Liver (tissue), 9 donors: ENCODE measurements around the gene KNTC1. TPM values are rescaled to one million over a fixed set of nuclear protein-coding genes. Genes with fewer than 3 reads are reported as not detected.
"Not testable (repeated sequence)": the region's sequence is repeated elsewhere in the genome, so short reads cannot be mapped to it uniquely, and the experiment has no call there.

Experiments used
- DNase-seq: peaks from one replicate; pipeline ENCODE4 v3.0.0-alpha.2; 2017; ENCODE audit warnings: low spot score
- H3K27ac ChIP-seq, 2 donors: one replicate each; pipeline ENCODE4 v1.7.0; 2013; ENCODE audit warnings: inconsistent platforms in 2 of 2, low read length in 2 of 2, control low read depth in 1 of 2, low read depth in 1 of 2, mild to moderate bottlenecking in 1 of 2
- H3K27me3 ChIP-seq, 4 donors: one replicate each; pipeline versions ENCODE4 v1.6.1 to v1.7.0; 2013; ENCODE audit warnings: low read length in 3 of 4, inconsistent platforms in 1 of 4, mild to moderate bottlenecking in 1 of 4, moderate library complexity in 1 of 4; ENCODE audit not compliant: control insufficient read depth in 4 of 4, insufficient read depth in 4 of 4
- H3K36me3 ChIP-seq, 4 donors: one replicate each; pipeline versions ENCODE4 v1.6.1 to v1.7.0; 2013; ENCODE audit warnings: low read length in 3 of 4, mild to moderate bottlenecking in 3 of 4, low read depth in 1 of 4, moderate library complexity in 1 of 4; ENCODE audit not compliant: control insufficient read depth in 4 of 4, insufficient read depth in 3 of 4
- H3K4me1 ChIP-seq, 4 donors: one replicate each; pipeline versions ENCODE4 v1.6.1 to v1.7.0; 2013; ENCODE audit warnings: low read length in 3 of 4, mild to moderate bottlenecking in 3 of 4, moderate library complexity in 1 of 4; ENCODE audit not compliant: control insufficient read depth in 4 of 4, insufficient read depth in 4 of 4
- H3K4me3 ChIP-seq, 3 donors: one replicate each; pipeline versions ENCODE4 v1.6.1 to v1.7.0; 2013; ENCODE audit warnings: low read length in 3 of 3, control low read depth in 1 of 3, low read depth in 1 of 3, mild to moderate bottlenecking in 1 of 3
- H3K9ac ChIP-seq, 2 donors: one replicate each; pipeline ENCODE4 v1.7.0; 2013; ENCODE audit warnings: low read length in 2 of 2, mild to moderate bottlenecking in 2 of 2, moderate library complexity in 2 of 2, control low read depth in 1 of 2, low read depth in 1 of 2
- H3K9me3 ChIP-seq, 4 donors: one replicate each; pipeline versions ENCODE4 v1.6.1 to v1.7.0; 2013; ENCODE audit warnings: low read length in 3 of 4; ENCODE audit not compliant: control insufficient read depth in 4 of 4
- FOXA1 ChIP-seq: IDR thresholded peaks from 2 replicates; pipeline ENCODE4 v1.6.1; 2016; ENCODE audit warnings: antibody characterized with exemption
- FOXA2 ChIP-seq: IDR thresholded peaks from 2 replicates; pipeline ENCODE4 v1.6.1; 2016; ENCODE audit warnings: antibody characterized with exemption
- GABPA ChIP-seq, 2 donors: IDR thresholded peaks in 1 of 2; conservative IDR thresholded peaks in 1 of 2; 2 replicates each; pipeline ENCODE4 v1.6.1; 2016; ENCODE audit warnings: antibody characterized with exemption in 2 of 2, mild to moderate bottlenecking in 1 of 2, moderate library complexity in 1 of 2
- HNF4A ChIP-seq, 2 donors: conservative IDR thresholded peaks; 2 replicates each; pipeline ENCODE4 v1.6.1; 2016; ENCODE audit warnings: antibody characterized with exemption in 2 of 2, mild to moderate bottlenecking in 2 of 2
- JUND ChIP-seq, 2 donors: IDR thresholded peaks; 2 replicates each; pipeline ENCODE4 v1.6.1; 2016; ENCODE audit warnings: antibody characterized with exemption in 2 of 2
- NR2F2 ChIP-seq: IDR thresholded peaks from 2 replicates; pipeline ENCODE4 v1.6.1; 2016; ENCODE audit warnings: antibody characterized with exemption
- RXRA ChIP-seq, 2 donors: IDR thresholded peaks; 2 replicates each; pipeline ENCODE4 v1.6.1; 2017 to 2018; ENCODE audit warnings: antibody characterized with exemption in 2 of 2, mild to moderate bottlenecking in 1 of 2
- SP1 ChIP-seq: IDR thresholded peaks from 2 replicates; pipeline ENCODE4 v1.6.1; 2018; ENCODE audit warnings: antibody characterized with exemption, mild to moderate bottlenecking
- TAF1 ChIP-seq: conservative IDR thresholded peaks from 2 replicates; pipeline ENCODE4 v1.6.1; 2016; ENCODE audit warnings: antibody characterized with exemption, mild to moderate bottlenecking
- ZBTB33 ChIP-seq: IDR thresholded peaks from 2 replicates; pipeline ENCODE4 v1.6.1; 2016; ENCODE audit warnings: antibody characterized with exemption
- WGBS: extraction: QIAGEN DNeasy Blood & Tissue Kit; methylation state at CpG from one replicate; pipeline ENCODE4 v1.1.7; 2013; 5-methylcytosine and 5-hydroxymethylcytosine counted together
- polyA plus RNA-seq, 2 donors: library from polyadenylated mRNA; stranded (reverse) in 1 of 2; unstranded in 1 of 2; fragments of 200-250 nt in 1 of 2; fragments of >200 nt in 1 of 2; fragmentation: Nextera tagmentation in 1 of 2; extraction: Ambion mirVana in 1 of 2; gene quantifications; one replicate each; pipeline versions ENCODE4 v1.2.1 to v1.2.3, GENCODE V29; 2013 to 2015
- total RNA-seq, 2 donors: library from RNA; depleted of rRNA; stranded (reverse); fragments of >200 nt; gene quantifications; one replicate each; pipeline ENCODE4 v1.2.3, GENCODE V29; 2014
- TF ChIP-seq, protein P1 (sequence below): IDR thresholded peaks from 2 replicates; pipeline ENCODE4 v1.6.1; 2016; ENCODE audit warnings: antibody characterized with exemption, mild to moderate bottlenecking
- TF ChIP-seq, protein P2 (sequence below): IDR thresholded peaks from 2 replicates; pipeline ENCODE4 v1.6.1; 2016; ENCODE audit warnings: antibody characterized with exemption
- donor health status: healthy.
- donor health status: healthy.
- donor health status: healthy.
- donor health status: healthy.
- donor health status: healthy.

KNTC1 gene
- total and polyA plus RNA-seq, 4 donors: 1.3 to 34.7 (median 4.0) TPM

DNA sequence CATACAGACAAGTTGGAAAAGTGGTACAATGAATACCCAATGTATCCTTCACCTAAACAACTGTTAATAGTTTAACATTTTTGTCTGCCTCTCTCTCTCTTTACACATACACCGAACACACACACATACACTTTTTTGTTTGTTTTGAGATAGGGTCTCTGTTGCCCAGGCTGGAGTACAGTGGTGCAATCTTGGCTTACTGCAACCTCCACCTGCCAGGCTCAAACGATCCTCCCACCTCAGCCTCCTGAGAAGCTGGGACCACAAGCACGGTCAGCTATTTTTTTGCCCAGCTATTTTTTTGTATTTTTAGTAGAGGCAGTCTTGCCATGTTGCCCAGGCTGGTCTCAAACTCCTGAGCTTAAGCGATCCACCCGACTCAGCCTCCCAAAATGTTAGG, 43.1 kb upstream of the KNTC1 start:
- Histone ChIP-seq H3K9ac (no peak overlapping the region), H3K27ac (no peak overlapping the region), H3K9me3 (no peaks in the 10 kb centered on the region), H3K36me3 (peaks cover 14 to 45% (median 37%) of the 10 kb centered on the region in 4 donors), H3K4me3 (no peak overlapping the region), H3K27me3 (no peaks in the 10 kb centered on the region), H3K4me1 (peaks cover 6 to 25% (median 16%) of the 10 kb centered on the region in 4 donors)
- 90% methylated on average over 5 of the region's 5 CpGs for WGBS
- TF ChIP-seq JUND (IDR thresholded peaks at IDR 0.05) (no peak), NR2F2 (no peak), TAF1 (no peak), ZBTB33 (no peak), RXRA (IDR thresholded peaks at IDR 0.05) (no peak), FOXA1 (no peak), SP1 (no peak), GABPA (IDR thresholded peaks at IDR 0.05 in 1 of 2, conservative IDR thresholded peaks at IDR 0.05 in 1 of 2) (no peak), FOXA2 (no peak)
- TF ChIP-seq, protein P1, sequence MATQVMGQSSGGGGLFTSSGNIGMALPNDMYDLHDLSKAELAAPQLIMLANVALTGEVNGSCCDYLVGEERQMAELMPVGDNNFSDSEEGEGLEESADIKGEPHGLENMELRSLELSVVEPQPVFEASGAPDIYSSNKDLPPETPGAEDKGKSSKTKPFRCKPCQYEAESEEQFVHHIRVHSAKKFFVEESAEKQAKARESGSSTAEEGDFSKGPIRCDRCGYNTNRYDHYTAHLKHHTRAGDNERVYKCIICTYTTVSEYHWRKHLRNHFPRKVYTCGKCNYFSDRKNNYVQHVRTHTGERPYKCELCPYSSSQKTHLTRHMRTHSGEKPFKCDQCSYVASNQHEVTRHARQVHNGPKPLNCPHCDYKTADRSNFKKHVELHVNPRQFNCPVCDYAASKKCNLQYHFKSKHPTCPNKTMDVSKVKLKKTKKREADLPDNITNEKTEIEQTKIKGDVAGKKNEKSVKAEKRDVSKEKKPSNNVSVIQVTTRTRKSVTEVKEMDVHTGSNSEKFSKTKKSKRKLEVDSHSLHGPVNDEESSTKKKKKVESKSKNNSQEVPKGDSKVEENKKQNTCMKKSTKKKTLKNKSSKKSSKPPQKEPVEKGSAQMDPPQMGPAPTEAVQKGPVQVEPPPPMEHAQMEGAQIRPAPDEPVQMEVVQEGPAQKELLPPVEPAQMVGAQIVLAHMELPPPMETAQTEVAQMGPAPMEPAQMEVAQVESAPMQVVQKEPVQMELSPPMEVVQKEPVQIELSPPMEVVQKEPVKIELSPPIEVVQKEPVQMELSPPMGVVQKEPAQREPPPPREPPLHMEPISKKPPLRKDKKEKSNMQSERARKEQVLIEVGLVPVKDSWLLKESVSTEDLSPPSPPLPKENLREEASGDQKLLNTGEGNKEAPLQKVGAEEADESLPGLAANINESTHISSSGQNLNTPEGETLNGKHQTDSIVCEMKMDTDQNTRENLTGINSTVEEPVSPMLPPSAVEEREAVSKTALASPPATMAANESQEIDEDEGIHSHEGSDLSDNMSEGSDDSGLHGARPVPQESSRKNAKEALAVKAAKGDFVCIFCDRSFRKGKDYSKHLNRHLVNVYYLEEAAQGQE: no peak
- TF ChIP-seq, protein P2, sequence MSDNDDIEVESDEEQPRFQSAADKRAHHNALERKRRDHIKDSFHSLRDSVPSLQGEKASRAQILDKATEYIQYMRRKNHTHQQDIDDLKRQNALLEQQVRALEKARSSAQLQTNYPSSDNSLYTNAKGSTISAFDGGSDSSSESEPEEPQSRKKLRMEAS: no peak
- no peak for DNase-seq

DNA sequence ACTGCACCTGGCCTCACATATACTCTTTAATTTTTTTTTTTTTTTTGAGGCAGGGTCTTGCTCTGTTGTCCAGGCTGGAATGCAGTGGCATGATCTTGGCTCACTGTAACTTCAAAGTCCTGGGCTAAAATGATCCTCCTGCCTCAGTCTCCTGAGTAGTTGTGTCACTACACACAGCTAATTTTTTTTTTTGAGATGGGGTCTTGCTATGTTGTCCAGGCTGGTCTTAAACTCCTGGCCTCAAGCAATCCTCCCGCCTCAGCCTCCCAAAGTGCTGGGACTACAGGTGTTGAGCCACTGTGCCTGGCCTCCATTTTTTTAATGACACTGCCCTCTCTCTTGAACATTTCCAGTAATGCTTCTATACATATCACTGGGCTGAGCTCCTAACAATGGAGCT, 42.7 kb upstream of the KNTC1 start:
- not testable (repeated sequence) for DNase-seq, H3K27me3 ChIP-seq, H3K9ac ChIP-seq, H3K27ac ChIP-seq, H3K4me3 ChIP-seq, H3K9me3 ChIP-seq
- peaks cover 13 to 42% (median 36%) of the 10 kb centered on the region in 4 donors for H3K36me3 ChIP-seq
- H3K4me1 ChIP-seq: peaks cover 6 to 29% (median 19%) of the 10 kb centered on the region in 4 donors
- 97% methylated on average over 1 of the region's 1 CpG for WGBS

DNA sequence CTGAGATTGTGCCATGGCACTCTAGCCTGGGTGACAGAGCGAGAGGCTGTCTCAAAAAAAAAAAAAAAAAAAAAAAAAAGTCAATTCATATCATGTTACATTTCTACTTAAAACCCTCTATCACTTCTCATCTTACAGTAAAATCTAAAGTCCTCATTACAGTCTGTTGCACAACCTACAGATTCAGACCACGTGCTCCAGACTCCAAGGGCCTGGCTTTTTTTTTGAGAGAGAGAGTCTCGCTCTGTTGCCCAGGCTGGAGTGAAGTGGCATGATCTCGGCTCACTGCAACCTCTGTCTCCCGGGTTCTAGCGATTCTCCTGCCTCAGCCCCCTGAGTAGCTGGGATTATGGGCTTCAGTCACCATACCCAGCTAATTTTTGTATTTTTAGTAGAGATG, 40.7 kb upstream of the KNTC1 start:
- Histone ChIP-seq H3K4me1 (peaks cover 6 to 39% (median 29%) of the 10 kb centered on the region in 4 donors), H3K36me3 (peaks cover 11 to 32% (median 26%) of the 10 kb centered on the region in 4 donors), H3K27ac (peak overlapping the region in 1 of 2 donors; percentile 11)
- not testable (repeated sequence) for H3K27me3 ChIP-seq, DNase-seq, H3K9ac ChIP-seq, H3K9me3 ChIP-seq, H3K4me3 ChIP-seq
- peak; percentile 38 to 40 for TF ChIP-seq HNF4A (conservative IDR thresholded peaks at IDR 0.05)
- WGBS: 80% methylated on average over 6 of the region's 6 CpGs
